Panc1 (cell line): ENCODE measurements around the gene INPP5A. TPM values are rescaled to one million over a fixed set of nuclear protein-coding genes. Genes with fewer than 3 reads are reported as not detected.

Experiments
- ATAC-seq: fragments of 200-7000 bp; cut with Tn5 transposase; 2 replicates; pipeline ENCODE4 v1.9.1; 2020; ENCODE audit warnings: mild to moderate bottlenecking, moderate library complexity
- BruUV-seq: library from RNA; stranded (reverse); fragments of 400-500 nt; replicated peaks from 2 replicates; lab custom pipeline; 2021; lab: Mats Ljungman, UMichigan
- CTCF ChIA-PET: fragments of 300-600 bp; sonication (Branson Sonifier 250); formaldehyde crosslinking; loops from one replicate; lab custom pipeline; 2022; ENCODE audit warnings: antibody characterized with exemption; lab: Charles Lee
- POLR2A ChIA-PET: fragments of 300-600 bp; sonication (Branson Sonifier 250); formaldehyde crosslinking; loops from one replicate; lab custom pipeline; 2022; ENCODE audit warnings: antibody characterized with exemption; lab: Charles Lee
- DNase-seq: peaks from one replicate; pipeline ENCODE4 v3.0.0-alpha.2; 2010; ENCODE audit warnings: low read depth, low spot score
- H3K27ac ChIP-seq: 2 replicates; pipeline ENCODE4 v1.5.1; 2011; ENCODE audit warnings: mild to moderate bottlenecking, low read length, inconsistent platforms
- H3K27me3 ChIP-seq: fragments of 200-500 bp; sonication (Bioruptor generic); 2 replicates; pipeline ENCODE4 v1.6.0; 2014; ENCODE audit warnings: low read length, inconsistent platforms; ENCODE audit not compliant: control insufficient read depth, insufficient read depth
- H3K36me3 ChIP-seq: fragments of 200-500 bp; sonication (Bioruptor generic); 2 replicates; pipeline ENCODE4 v1.5.1; 2014; ENCODE audit warnings: inconsistent platforms, mild to moderate bottlenecking, low read length, moderate library complexity; ENCODE audit not compliant: control insufficient read depth, insufficient read depth
- H3K4me1 ChIP-seq: 2 replicates; pipeline ENCODE4 v1.5.1; 2011; ENCODE audit warnings: inconsistent platforms, mild to moderate bottlenecking, low read length, moderate library complexity; ENCODE audit not compliant: control insufficient read depth, insufficient read depth
- H3K4me3 ChIP-seq, 2 experiments: 2 replicates each; pipeline ENCODE4 v1.5.1; 2011 to 2012; ENCODE audit warnings: low read depth in 2 of 2, low read length in 2 of 2, mild to moderate bottlenecking in 2 of 2, inconsistent platforms in 1 of 2, moderate library complexity in 1 of 2
- H3K9me3 ChIP-seq: fragments of 200-500 bp; sonication (Bioruptor generic); 2 replicates; pipeline ENCODE4 v1.5.1; 2014; ENCODE audit warnings: low read depth, mild to moderate bottlenecking, inconsistent platforms, low read length, moderate library complexity; ENCODE audit not compliant: control insufficient read depth, insufficient read depth
- POLR2AphosphoS5 ChIP-seq: IDR thresholded peaks from 2 replicates; pipeline ENCODE4 v1.6.1; 2012; ENCODE audit warnings: mild to moderate bottlenecking, low read depth, low read length, moderate library complexity
- SIN3A ChIP-seq: IDR thresholded peaks from 2 replicates; pipeline ENCODE4 v1.6.1; 2012; ENCODE audit warnings: low read depth, mild to moderate bottlenecking, low read length, moderate library complexity, borderline replicate concordance; ENCODE audit not compliant: insufficient read depth
- TCF7L2 ChIP-seq: IDR thresholded peaks from 2 replicates; pipeline ENCODE4 v1.6.1; 2011; ENCODE audit warnings: mild to moderate bottlenecking, low read depth, low read length, inconsistent platforms
- in situ Hi-C: cut with HindIII; loops from 2 replicates; pipeline ENCODE4 v1.10.0; 2016; ENCODE audit warnings: low sequenced_read_pairs, low pct_unique_long_range_greater_than_20kb
- intact Hi-C: fragments of 100-400 bp; cut with micrococcal nuclease; formaldehyde crosslinking; loops from one replicate; pipeline ENCODE4 v1.10.0; 2022; ENCODE audit not compliant: unreplicated experiment
- total RNA-seq: library from RNA; stranded (reverse); gene quantifications from one replicate; pipeline ENCODE4 v1.2.1, GENCODE V29; 2021; ENCODE audit not compliant: unreplicated experiment
- TF ChIP-seq, protein P1 (sequence below), 2 experiments: IDR thresholded peaks; 2 replicates each; pipeline ENCODE4 v1.6.1; 2011 to 2012; ENCODE audit warnings: low read depth in 2 of 2, control low read depth in 1 of 2, low read length in 1 of 2, mild to moderate bottlenecking in 1 of 2, moderate library complexity in 1 of 2; ENCODE audit not compliant: insufficient read depth in 1 of 2
- TF ChIP-seq, protein P2 (sequence below): fragments of 450-650 bp; IDR thresholded peaks from 2 replicates; pipeline ENCODE4 v1.5.1; 2017; ENCODE audit warnings: mild to moderate bottlenecking

INPP5A gene
- total RNA-seq, 1 experiment from 2014 or later = 60.0 TPM

GRCh38 chr10:132744839-132745238 lies 207.3 kb downstream of the INPP5A start:
- in situ Hi-C loops = no loop called here
- ChIA-PET POLR2A (interaction anchor here (0.6 kb wide), 1 partner anchor 29 kb away, joined by 3 read pairs; no protein-coding TSS in a partner anchor), CTCF (no interaction called here)
- Histone ChIP-seq H3K4me3 (no peak overlapping the region), H3K9me3 (no peaks in the 10 kb centered on the region), H3K27me3 (no peaks in the 10 kb centered on the region), H3K4me1 (no peaks in the 10 kb centered on the region), H3K27ac (no peak overlapping the region), H3K36me3 (no peaks in the 10 kb centered on the region)
- no peak for DNase-seq
- intact Hi-C loops = no loop called here
- no TSS peak for BruUV-seq
- ATAC-seq = peak; percentile 38; the same call in 1 of the 2 replicates
- no peak for TF ChIP-seq SIN3A
- TF ChIP-seq, protein P1, sequence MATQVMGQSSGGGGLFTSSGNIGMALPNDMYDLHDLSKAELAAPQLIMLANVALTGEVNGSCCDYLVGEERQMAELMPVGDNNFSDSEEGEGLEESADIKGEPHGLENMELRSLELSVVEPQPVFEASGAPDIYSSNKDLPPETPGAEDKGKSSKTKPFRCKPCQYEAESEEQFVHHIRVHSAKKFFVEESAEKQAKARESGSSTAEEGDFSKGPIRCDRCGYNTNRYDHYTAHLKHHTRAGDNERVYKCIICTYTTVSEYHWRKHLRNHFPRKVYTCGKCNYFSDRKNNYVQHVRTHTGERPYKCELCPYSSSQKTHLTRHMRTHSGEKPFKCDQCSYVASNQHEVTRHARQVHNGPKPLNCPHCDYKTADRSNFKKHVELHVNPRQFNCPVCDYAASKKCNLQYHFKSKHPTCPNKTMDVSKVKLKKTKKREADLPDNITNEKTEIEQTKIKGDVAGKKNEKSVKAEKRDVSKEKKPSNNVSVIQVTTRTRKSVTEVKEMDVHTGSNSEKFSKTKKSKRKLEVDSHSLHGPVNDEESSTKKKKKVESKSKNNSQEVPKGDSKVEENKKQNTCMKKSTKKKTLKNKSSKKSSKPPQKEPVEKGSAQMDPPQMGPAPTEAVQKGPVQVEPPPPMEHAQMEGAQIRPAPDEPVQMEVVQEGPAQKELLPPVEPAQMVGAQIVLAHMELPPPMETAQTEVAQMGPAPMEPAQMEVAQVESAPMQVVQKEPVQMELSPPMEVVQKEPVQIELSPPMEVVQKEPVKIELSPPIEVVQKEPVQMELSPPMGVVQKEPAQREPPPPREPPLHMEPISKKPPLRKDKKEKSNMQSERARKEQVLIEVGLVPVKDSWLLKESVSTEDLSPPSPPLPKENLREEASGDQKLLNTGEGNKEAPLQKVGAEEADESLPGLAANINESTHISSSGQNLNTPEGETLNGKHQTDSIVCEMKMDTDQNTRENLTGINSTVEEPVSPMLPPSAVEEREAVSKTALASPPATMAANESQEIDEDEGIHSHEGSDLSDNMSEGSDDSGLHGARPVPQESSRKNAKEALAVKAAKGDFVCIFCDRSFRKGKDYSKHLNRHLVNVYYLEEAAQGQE (IDR thresholded peaks at IDR 0.05; ENCODE audit: insufficient read depth in 1 of 2, low read depth in 2 of 2, low read length in 1 of 2) = no peak

DNA sequence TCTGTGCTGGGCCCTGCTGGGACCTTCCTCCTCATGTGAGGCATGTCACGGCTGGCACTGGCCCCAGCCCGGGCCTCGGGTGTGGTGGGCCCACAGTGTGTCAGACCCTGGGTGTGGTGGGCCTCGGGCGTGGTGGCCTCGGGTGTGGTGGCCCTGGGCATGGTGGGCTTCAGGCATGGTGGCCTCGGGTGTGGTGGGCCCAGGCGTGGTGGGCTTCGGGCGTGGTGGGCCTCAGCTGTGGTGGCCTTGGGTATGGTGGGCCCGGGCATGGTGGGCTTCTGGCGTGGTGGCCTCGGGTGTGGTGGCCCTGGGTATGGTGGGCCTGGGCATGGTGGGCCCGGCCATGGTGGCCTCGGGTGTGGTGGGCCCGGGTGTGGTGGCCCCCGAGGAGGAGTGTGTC lies 207.9 kb downstream of the INPP5A start:
- Histone ChIP-seq H3K9me3 (no peaks in the 10 kb centered on the region), H3K27me3 (no peaks in the 10 kb centered on the region), H3K27ac (no peak overlapping the region), H3K36me3 (no peaks in the 10 kb centered on the region), H3K4me1 (no peaks in the 10 kb centered on the region), H3K4me3 (no peak overlapping the region)
- ATAC-seq = no peak
- ChIA-PET POLR2A (no interaction called here), CTCF (no interaction called here)
- TF ChIP-seq, protein P1 (IDR thresholded peaks at IDR 0.05; ENCODE audit: insufficient read depth in 1 of 2, low read depth in 2 of 2, low read length in 1 of 2) = no peak
- TF ChIP-seq POLR2AphosphoS5 (no peak), TCF7L2 (no peak), SIN3A (no peak)
- TF ChIP-seq, protein P2, sequence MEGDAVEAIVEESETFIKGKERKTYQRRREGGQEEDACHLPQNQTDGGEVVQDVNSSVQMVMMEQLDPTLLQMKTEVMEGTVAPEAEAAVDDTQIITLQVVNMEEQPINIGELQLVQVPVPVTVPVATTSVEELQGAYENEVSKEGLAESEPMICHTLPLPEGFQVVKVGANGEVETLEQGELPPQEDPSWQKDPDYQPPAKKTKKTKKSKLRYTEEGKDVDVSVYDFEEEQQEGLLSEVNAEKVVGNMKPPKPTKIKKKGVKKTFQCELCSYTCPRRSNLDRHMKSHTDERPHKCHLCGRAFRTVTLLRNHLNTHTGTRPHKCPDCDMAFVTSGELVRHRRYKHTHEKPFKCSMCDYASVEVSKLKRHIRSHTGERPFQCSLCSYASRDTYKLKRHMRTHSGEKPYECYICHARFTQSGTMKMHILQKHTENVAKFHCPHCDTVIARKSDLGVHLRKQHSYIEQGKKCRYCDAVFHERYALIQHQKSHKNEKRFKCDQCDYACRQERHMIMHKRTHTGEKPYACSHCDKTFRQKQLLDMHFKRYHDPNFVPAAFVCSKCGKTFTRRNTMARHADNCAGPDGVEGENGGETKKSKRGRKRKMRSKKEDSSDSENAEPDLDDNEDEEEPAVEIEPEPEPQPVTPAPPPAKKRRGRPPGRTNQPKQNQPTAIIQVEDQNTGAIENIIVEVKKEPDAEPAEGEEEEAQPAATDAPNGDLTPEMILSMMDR = no peak
- in situ Hi-C loops (no loop called here), intact Hi-C loops (no loop called here)
- no peak for DNase-seq
- BruUV-seq = no TSS peak
